Activated CD4-positive, alpha-beta T cell treated with anti-CD3 and anti-CD28 coated beads for 4 hours (primary cell): ENCODE measurements around the gene GMDS.

Experiments
- DNase-seq, 2 donors: peaks; one replicate each; pipeline ENCODE4 v3.0.0-alpha.2; 2020

The GMDS gene

DNA sequence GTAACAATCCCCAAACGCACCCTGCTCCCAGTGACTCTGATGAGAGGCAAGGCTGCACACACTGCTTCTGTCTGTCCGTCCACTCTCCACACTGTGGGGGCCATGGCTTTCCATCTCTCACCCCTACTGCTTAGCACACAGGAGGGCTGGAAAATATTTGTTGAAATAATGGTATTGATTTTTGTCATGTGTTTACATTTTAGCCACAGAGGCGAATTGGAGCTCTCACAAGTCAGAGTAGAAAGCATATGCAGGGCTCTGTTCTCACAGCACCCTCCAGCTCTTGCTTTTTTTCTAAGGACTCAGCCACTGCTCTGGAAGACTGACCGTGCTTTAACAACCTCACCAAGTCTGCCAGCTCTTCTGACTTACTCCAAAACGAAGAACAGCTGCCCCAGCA lies 273.8 kb downstream of the GMDS start:
- no peak for DNase-seq

DNA sequence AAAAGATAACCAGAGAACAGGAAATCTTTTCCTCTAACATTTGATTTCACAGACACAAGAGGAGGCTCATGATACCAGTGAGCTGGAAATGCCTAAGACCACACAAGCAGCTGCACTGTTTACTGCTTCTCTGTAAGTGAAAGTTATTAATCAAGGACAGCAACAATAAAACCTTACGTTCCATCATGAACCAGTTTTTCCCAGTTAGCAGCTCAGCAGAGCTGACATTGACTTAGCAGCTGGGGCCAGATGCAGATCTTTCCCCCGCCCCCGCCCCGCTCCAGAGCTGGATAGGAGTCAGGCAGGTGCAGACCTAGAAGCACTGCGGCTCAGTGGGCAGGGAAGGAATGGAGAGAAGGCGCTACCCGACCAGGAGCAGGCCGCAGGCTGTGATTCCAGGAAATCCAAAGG lies 275.2 kb downstream of the GMDS start:
- no peak for DNase-seq

DNA sequence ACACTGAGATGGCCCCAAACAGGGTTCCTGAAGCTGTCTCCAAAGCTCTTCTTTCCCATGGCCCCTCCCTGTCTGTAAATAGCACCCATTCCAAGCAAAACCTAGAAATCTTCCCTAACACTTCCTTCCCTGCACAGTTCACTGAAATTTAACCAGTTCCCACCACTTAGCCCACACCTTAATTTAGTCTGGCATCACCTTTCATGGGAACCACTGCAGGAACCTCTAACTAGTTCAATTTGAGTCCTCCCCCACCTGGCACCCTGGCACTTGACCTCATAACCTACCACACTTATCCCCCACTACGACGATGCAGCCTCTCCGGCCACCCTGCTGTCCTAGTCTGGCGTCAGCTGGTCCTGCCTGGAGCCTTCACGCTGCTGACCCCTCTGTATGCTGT lies 278.7 kb downstream of the GMDS start:
- DNase-seq: no peak

DNA sequence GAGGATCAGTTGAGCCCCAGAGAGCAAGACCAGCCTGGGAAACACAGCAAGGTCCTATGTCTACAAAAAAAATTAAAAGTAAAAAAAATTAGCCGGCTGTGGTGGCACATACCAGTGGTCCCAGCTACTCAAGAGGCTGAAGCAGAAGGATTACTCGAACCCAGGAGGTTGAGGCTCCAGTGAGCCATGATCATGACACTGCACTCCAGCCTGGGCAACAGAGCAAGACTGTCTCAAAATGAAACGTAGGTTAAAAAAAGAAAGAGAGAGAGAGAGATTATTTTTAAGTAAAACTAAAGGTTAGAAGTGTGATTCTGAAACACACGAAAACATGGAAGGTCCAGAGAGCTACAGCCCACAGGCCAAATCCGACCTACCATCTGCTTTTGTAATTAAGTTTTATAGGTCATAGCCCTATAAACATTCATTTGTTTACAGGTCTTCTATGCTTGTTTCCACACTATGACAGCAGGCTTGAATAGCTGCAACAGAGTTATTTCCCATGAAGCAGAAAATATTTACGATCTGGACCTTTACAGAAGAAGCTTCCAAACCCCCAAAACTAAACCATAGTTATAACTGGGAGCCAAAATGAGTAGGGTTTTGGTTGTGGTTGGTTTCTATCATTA lies 279.7 kb downstream of the GMDS start:
- no peak for DNase-seq

DNA sequence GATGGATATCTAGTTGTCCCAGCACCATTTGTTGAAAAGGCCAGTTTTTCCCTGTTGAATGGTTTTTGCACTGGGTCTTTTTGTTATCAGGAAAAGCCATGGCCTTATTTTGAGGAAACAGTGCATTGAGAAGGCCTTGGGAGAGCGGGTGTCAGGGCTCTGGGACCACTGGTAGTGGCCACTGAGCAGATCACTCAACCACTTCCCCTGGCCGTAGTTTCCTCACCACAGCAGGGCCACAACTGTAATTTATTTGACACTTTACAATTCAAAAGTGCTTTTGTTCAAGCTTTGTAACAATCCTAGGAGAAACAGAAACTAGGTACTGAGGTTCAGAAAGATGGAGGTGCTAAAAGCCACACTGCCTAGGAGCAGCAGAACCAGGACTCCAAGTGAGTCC lies 281.8 kb downstream of the GMDS start:
- no peak for DNase-seq

DNA sequence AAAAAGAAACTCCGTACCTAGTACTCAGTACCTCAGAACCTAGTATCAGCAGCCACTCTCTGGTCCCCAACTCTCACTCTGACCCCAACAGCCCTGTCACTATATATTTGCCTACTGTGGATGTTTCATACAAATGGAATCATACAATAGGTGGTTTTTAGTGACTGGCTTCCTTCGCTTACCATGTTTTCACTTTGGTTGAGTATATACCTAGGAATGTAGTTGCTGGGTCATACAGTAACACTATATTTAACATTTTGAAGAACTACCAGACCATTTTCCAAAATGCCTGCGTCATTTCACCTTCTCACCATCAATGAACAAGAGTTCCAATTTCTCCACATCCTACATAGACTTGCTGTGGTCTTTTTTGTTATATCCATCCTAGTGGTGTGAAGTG lies 283.2 kb downstream of the GMDS start:
- DNase-seq: no peak

DNA sequence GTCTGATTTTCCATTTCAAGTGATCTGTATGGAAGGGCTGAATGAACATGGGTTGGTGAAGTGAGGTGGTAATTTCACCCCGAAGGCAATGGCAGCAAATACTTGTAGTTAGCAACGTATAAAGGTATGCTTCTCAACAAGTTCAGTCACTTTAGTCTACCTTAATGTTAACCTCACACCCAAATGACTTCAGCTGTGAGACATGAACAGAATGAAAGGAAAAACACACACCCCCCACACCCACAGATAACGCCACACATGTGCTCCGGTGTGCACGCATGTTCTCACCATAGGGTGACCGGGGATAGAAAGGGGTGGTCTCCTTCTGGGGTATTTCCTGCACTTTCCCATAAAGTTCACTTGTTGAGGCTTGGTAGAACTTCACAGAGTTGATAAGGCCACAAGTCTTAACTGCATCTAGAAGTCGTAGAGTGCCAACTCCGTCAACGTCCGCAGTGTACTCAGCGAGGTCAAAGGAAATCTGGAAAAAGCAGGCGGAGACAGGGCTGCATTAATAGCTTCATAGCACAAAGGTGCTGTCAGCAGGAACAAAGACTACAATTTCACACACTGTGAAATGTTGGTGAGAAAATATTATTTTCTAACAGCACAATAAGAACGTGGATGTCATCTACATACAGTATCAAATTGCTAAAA lies 284.8 kb downstream of the GMDS start:
- no peak for DNase-seq

DNA sequence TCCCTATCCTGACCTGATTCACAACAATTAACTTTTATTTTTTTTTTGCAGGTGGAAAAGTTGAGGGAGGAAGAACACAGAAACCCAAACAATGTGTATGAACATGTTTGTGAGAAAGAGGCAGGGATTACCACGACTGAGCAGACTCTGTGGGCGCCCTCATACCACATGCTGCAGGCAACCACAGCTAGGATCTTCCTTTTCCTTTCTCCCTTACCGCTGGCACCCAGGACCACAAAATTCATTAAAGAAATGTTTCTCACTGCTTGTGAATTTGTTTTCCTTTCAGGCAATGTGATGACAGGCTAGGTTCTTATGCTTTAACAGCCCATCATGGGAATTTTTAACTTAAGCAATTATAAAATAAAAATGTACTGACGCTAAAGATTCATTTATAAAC lies 287.1 kb downstream of the GMDS start:
- no peak for DNase-seq

DNA sequence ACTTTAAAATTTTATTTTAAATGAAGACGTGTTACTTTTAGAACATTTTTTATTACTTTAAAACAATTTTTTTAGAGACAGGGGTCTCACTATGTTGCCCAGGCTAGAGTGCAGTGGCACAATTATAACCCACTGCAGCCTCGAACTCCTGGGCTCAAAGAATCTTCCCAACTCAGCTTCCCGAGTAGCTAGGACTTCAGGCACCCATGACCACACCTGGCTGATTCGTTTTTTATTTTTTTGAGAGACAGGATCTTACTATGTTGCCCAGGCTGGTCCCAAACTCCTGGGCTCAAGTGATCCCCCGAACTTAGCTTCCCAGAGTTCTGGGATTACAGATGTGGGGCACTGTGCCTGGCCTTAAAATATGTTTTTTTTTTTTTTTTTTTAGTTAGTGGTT lies 287.7 kb downstream of the GMDS start:
- no peak for DNase-seq

DNA sequence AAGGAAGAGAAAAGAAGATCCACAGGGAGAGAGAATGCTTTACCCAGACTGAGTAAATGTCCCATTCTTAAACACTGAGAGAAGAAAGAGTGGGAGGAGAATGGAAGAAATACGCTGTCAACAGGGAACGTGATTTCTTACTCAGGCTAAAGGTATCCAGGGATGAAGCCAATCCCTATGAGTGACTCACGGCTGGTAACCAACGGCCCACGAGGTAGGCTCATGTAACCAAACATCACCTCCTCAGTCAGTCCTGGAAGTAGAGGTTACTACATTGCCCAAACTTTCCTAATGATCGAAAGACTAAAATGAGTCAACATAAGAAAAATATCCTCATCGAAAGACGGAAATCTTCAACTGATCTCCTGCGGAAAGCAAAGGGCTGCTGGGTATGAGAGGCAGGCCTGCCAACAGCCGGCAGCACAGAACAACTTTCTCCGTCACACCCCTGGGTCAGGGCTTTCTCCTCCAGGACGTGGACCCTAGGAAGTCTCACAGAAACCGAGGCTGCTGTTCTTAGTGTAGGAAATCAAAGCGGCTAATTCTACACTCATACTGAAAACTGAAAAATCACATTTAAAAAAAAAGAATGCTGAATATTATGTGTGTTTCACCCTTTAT lies 292.6 kb downstream of the GMDS start:
- no peak for DNase-seq

DNA sequence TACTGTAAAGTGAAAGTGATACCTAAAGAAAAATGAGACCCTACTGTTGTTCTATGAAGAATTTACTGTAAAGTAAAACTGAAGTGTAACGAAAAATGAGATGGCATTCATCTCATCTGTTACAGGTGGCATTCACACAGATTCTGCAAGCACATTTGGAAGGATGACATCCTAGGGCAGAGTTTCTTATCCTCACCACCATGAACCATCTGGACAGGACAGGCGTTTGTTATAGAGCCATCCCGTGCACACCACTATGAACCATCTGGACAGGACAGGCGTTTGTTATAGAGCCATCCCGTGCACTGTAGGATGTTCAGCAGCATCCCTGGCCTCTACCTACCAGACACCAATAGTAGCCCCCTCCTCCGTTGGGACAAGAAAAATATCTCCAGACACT lies 294.8 kb downstream of the GMDS start:
- DNase-seq: no peak

DNA sequence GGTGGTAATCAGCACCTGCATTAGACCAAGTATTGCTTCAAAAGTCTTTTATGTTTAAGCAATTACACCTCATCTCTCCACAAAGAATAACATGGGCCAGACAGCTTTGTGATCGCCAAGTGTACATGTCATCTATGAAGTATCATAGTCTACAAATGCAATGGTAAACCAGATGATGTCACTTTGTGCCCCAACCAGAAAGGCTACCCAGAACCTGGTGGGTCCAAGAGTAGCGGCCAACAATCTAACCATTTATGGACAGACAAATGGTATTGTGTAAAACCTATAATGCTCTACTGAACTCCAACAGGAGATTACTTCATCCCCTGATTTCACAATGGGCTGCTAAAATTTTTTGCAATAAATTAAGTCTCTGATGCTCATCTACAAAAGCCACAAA lies 295.9 kb downstream of the GMDS start:
- no peak for DNase-seq

DNA sequence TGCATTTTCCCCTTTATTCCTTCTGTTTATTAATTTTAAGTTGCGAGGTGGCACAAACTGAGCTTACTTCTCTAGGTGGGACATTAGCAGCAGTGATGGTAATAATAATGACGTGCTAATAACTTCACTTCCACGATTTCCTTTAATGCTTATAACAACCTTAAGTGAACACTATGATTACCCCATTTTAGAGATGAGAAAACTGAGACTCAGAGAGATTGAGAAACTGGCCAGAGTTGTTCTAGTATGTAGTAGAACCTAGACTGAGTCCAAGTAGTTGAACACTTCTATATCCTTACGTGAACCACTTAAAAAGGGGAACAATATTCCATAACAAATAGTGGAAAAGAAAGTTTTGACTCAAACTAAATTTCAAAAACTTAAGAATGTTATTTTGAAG lies 297.5 kb downstream of the GMDS start:
- DNase-seq: no peak

DNA sequence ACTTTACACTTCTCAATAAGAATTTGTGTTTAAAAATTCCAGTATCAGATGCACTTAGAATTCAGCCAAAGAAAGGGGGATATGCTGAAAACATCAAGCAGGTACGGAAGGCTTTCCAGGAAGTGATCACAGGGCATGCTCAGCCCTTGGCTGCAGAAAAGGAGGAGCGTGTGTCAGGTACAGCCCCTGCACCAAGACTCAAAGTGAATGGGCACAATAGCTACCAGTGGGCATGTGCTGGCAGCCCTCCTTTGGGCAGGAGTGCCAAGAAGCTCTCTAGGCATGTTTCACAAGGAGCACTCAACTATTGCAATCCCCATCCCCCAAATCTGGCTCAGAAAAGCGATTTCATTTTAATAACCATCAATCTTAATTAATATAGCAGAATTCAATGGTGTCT lies 298.8 kb downstream of the GMDS start:
- no peak for DNase-seq

DNA sequence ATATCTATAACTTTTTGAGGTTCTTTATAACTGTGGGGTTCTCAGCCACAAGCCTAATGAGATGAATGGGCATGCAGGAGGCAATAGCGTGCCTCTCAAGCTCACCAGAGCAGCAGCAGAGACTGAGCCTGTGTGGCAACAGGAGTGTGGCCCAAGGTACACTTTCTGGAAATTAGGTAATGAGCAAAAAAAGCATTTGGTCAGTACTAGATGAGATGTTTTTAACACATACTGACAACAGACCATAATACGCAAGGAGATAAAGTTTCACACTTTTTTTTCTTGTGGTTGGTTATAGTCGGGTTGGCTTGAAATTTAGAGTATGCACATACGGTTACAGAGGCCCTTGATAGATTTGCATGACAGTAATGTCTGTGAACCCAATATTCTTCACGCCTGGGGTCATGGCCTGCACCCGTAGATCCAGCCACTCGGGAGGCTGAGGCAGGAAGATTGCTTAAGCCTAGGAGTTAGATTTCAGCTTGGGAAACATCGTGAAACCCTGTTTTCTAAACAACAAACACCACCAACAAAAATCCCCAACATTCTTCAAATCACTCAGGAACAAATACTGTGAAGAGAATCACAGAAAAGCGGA lies 300.1 kb downstream of the GMDS start:
- DNase-seq: no peak

DNA sequence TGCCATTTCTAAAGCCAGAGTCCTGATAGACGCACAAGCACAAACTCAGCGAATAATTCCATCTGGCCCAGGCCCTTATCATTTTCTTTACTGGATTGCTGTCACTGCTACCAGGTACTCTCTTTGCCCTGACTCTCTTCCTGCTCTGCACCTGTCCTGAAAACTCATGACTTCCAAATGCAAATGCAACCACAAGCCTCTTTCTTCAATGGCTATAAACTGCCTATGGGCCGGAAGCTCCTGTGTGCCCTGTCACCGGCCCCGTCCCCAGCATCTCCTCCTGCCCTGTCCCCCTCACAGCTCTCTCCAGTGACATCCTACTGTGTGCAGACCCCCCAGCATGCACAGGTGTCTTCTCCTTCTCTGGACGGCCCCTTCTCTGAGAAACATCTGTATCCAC lies 302.6 kb downstream of the GMDS start:
- no peak for DNase-seq

DNA sequence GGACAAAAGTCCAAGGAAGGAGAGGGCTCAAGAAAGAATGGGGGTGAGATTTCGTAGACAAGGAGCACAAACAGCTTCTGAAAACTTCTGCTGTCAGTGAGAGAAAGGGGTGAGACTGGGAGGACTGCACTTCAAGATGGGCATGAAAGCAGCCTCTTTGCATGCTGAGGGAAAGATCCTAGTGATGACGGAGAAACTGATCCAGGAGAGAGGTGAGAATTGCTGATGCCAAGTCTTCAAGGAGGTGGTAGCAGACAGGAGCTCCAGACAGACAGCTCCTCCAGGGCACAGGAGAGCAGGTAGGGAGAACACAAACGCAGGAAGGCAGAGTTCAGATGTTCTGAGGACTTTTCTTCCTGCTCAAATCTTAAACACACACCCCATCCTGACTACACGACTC lies 303.9 kb downstream of the GMDS start:
- no peak for DNase-seq

DNA sequence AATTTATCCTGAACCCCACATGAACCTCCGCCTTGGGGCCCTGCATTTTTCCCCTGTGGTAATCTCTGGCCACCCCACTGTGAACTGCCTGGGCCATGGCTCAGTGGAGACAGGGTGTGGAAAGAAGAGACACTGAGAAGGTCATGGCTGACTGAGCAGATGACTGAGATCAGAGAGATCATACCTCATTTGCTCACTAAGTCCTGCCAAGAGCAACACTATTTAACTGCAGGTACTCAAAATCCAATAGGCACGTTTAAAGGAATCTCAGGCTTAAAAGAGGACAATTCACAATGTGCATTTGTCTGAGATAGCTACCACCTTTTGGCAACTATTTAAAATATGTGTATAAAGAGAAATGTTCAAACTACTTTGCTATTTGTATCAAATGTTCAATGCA lies 305.0 kb downstream of the GMDS start:
- DNase-seq: no peak

DNA sequence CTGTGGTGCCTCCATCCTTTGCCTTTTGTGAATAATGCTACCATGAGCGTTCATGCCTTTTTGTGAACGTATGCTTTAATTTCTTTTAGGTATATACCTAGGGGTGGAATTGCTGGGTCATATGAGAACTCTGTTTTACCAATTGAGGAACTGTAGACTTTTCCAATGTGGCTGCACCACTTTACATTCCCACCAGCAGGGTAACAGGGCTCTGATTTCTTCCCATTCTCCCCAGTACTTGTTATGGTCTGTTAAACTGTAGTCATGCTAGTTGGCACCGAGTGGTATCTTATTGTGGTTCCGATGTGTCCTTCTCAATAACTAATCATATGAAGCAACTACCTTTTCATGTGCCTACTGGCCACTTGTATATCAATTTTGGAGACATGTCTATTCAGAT lies 312.1 kb downstream of the GMDS start:
- DNase-seq: no peak

DNA sequence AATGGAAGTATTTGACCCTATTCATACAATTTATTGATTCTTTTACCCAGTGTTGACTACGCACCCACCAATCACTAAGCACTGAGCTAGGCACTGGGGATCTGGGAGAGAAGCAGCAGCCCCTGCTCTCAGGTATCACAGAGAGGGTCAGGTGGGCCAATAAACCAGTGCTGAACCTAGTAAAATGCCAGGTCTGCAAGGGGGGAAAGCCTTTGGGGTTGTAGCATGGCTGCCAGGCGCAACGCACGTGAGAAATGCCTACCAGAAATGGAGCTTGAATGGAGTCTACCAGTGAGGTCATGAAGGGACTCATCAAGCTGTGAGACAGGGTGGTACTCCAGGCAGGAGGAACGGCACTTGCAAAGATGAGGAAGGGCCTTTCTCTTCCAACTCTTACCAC lies 313.6 kb downstream of the GMDS start:
- DNase-seq: no peak

DNA sequence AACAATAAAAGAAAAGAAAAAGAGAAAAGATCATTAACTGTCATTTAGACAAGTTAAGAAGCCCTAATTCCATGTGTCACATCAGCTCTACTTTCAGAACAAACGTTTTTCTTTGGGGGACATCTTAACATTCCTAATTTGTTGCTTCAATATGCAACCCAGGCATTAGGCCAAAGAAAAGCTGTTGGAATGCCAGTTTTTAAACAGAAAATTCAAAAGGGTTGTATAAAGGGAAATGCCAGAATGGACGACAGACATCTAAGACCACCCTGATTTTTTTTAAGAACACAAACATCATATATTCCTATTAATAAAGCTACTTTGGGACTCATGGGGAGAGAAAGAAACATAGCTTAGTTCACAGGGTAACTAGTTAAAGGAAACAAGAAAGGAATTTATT lies 315.0 kb downstream of the GMDS start:
- DNase-seq: no peak

DNA sequence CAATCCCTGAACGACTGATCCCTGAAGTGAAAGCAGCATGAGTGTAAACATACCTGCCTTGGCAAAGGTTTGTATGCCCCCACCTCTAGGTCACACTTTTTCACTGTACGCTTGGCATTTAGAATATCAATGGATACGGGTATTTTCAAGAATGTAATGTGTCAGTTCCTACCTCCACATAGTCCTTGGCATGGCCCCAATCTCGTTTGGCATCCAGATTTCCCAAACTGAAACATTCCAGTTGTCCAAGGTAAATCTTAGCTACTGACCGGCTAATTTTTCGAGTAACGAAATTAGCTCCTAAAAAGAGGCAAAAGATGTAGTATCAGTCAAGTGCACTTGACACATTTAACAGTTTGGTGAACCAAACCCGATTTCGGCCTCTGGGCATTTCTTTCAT lies 315.5 kb downstream of the GMDS start:
- no peak for DNase-seq

DNA sequence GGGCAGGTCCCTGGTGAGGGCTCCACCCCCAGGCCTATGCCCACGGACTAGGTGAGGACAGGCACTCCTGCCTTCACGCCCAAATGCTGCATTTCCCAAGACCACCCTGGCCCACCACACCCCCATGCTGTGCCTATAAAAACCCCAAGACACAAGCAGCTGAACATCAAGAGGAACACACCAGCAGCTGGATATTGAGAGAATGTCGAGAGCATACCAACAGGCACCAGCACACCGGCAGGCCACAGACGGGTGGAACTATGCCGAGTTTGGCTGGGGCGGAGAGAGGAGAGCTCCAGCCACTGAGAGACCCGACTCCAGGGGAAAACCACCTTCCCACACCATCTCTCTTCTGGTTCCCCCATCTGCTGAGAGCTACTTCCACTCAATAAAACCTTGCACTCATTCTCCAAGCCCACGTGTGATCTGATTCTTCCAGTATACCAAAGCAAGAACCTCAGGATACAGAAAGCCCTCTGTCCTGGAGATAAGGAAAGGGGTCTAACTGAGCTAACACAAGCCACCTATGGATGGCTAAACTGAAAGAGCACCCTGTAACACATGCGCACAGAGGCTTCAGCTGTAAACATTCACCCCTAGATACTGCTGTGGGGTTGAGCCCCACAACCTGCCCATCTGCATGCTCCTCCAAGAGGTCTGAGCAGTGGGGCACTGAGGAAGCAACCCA lies 319.5 kb downstream of the GMDS start:
- no peak for DNase-seq

DNA sequence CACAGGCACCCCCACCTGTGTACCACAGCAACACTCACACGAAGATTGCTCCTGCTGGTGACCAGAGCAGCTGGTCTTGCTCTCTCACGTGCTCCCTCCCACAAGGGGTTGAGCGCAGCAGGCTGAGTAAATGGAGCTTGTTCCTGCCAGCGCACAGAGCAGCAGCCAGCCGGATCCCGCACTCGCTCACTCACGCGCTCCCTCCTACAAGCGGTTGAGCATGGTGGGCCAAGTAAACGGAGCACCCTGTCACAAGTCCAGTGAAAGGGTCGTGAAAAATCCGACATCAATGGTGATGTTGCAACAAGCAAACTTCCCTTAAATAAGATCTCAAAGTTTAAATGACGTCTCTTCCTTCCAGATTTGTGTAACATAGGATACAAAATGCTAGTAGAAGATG lies 322.0 kb downstream of the GMDS start:
- DNase-seq: no peak
